Measurements from ENCODE around the gene ISM2. TPM values are rescaled to one million over a fixed set of nuclear protein-coding genes. Genes with fewer than 3 reads are reported as not detected.

ISM2 gene
- total and polyA plus RNA-seq, 2 of the 13 experiments (the other 11 are each of a cell fraction or from before 2014, with no cell fraction given): 1.8 to 40.7 TPM

DNA sequence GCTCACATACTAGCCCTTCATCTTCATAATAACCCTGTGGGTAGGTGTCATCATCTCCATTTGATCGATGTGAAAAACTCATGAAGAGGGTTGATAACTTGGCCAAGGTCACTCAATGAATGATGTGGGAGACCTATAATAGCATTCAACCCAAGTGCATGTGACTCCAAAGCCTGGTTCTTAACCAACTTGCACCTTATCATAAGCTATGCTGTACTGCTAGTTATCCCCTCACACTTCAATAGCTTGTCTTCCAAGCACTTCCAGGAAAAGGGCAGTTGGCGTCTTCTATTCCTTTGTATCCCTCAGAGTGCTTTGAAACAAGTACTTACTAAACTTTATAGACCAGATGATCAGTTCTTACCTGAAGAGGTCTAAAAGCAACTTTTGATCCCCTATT is 56.4 kb downstream of the ISM2 start (continued):
- TF ChIP-seq, protein P1, sequence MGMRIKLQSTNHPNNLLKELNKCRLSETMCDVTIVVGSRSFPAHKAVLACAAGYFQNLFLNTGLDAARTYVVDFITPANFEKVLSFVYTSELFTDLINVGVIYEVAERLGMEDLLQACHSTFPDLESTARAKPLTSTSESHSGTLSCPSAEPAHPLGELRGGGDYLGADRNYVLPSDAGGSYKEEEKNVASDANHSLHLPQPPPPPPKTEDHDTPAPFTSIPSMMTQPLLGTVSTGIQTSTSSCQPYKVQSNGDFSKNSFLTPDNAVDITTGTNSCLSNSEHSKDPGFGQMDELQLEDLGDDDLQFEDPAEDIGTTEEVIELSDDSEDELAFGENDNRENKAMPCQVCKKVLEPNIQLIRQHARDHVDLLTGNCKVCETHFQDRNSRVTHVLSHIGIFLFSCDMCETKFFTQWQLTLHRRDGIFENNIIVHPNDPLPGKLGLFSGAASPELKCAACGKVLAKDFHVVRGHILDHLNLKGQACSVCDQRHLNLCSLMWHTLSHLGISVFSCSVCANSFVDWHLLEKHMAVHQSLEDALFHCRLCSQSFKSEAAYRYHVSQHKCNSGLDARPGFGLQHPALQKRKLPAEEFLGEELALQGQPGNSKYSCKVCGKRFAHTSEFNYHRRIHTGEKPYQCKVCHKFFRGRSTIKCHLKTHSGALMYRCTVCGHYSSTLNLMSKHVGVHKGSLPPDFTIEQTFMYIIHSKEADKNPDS (CRISPR knock-in tag; IDR thresholded peaks at IDR 0.05): no peak
- TF ChIP-seq ETV5 (CRISPR knock-in tag; IDR thresholded peaks at IDR 0.05; ENCODE audit: borderline replicate concordance) (no peak), NR2F6 (IDR thresholded peaks at IDR 0.05) (no peak), NR2F6 (CRISPR knock-in tag; IDR thresholded peaks at IDR 0.05) (no peak), ZFP1 (CRISPR knock-in tag; IDR thresholded peaks at IDR 0.05) (no peak), RORA (CRISPR knock-in tag; IDR thresholded peaks at IDR 0.05) (no peak), ZBTB42 (CRISPR knock-in tag; IDR thresholded peaks at IDR 0.05) (no peak), CCDC6 (CRISPR knock-in tag; IDR thresholded peaks at IDR 0.05) (no peak), NR3C1 (CRISPR knock-in tag; IDR thresholded peaks at IDR 0.05) (no peak), CREB1 (IDR thresholded peaks at IDR 0.05) (no peak), CREB1 (CRISPR knock-in tag; IDR thresholded peaks at IDR 0.05) (no peak), BHLHE40 (IDR thresholded peaks at IDR 0.05; ENCODE audit: low read length) (no peak)
- TF ChIP-seq, protein P2, sequence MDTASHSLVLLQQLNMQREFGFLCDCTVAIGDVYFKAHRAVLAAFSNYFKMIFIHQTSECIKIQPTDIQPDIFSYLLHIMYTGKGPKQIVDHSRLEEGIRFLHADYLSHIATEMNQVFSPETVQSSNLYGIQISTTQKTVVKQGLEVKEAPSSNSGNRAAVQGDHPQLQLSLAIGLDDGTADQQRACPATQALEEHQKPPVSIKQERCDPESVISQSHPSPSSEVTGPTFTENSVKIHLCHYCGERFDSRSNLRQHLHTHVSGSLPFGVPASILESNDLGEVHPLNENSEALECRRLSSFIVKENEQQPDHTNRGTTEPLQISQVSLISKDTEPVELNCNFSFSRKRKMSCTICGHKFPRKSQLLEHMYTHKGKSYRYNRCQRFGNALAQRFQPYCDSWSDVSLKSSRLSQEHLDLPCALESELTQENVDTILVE (CRISPR knock-in tag; IDR thresholded peaks at IDR 0.05): no peak
- TF ChIP-seq, protein P3, sequence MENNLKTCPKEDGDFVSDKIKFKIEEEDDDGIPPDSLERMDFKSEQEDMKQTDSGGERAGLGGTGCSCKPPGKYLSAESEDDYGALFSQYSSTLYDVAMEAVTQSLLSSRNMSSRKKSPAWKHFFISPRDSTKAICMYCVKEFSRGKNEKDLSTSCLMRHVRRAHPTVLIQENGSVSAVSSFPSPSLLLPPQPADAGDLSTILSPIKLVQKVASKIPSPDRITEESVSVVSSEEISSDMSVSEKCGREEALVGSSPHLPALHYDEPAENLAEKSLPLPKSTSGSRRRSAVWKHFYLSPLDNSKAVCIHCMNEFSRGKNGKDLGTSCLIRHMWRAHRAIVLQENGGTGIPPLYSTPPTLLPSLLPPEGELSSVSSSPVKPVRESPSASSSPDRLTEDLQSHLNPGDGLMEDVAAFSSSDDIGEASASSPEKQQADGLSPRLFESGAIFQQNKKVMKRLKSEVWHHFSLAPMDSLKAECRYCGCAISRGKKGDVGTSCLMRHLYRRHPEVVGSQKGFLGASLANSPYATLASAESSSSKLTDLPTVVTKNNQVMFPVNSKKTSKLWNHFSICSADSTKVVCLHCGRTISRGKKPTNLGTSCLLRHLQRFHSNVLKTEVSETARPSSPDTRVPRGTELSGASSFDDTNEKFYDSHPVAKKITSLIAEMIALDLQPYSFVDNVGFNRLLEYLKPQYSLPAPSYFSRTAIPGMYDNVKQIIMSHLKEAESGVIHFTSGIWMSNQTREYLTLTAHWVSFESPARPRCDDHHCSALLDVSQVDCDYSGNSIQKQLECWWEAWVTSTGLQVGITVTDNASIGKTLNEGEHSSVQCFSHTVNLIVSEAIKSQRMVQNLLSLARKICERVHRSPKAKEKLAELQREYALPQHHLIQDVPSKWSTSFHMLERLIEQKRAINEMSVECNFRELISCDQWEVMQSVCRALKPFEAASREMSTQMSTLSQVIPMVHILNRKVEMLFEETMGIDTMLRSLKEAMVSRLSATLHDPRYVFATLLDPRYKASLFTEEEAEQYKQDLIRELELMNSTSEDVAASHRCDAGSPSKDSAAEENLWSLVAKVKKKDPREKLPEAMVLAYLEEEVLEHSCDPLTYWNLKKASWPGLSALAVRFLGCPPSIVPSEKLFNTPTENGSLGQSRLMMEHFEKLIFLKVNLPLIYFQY (CRISPR knock-in tag; IDR thresholded peaks at IDR 0.05; ENCODE audit: borderline replicate concordance): no peak
- TF ChIP-seq, protein P4, sequence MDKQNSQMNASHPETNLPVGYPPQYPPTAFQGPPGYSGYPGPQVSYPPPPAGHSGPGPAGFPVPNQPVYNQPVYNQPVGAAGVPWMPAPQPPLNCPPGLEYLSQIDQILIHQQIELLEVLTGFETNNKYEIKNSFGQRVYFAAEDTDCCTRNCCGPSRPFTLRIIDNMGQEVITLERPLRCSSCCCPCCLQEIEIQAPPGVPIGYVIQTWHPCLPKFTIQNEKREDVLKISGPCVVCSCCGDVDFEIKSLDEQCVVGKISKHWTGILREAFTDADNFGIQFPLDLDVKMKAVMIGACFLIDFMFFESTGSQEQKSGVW (CRISPR knock-in tag; IDR thresholded peaks at IDR 0.05; ENCODE audit: borderline replicate concordance): no peak

Measured in HepG2 (cell line).